ENCODE results near the gene ATXN10. TPM values are rescaled to one million over a fixed set of nuclear protein-coding genes. Genes with fewer than 3 reads are reported as not detected.

Gene ATXN10
- total and polyA plus RNA-seq, 10 of the 15 experiments (the other 5 are each of a cell fraction or from before 2014, with no cell fraction given), result 29.2 to 249 (median 146) TPM

DNA sequence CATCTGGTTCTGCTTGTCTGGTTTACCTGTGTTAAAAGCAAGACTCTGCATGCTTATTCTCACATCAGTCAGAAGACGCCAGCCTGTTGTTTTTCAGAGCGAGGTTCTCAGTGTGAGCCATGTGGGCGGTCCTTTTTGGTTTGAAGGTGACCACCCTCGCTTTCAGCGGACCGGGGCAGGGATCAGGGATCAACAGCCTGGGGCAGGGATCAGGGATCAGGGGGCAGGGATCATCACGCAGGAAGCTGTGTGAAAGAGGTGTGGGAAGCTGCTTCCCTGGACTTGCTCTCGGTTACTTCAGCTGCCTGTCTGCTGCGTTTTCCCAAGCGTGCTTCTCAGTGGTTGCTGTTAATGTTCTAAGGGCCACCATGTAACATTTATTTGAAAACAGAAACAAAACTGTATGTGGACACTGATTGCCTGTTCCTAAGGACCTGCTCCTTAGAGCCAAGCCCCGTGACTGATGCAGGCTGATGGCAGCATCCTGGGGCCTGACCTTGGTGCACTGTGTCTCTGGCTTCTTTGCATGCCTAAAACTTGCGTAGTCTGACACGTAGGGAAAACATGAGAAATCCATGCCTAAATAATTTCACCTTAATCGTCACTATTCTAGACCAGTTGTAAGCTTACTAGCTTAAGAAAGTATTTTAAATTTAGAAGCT lies 146.9 kb downstream of the ATXN10 start (continued):
- TF ChIP-seq, protein P1, sequence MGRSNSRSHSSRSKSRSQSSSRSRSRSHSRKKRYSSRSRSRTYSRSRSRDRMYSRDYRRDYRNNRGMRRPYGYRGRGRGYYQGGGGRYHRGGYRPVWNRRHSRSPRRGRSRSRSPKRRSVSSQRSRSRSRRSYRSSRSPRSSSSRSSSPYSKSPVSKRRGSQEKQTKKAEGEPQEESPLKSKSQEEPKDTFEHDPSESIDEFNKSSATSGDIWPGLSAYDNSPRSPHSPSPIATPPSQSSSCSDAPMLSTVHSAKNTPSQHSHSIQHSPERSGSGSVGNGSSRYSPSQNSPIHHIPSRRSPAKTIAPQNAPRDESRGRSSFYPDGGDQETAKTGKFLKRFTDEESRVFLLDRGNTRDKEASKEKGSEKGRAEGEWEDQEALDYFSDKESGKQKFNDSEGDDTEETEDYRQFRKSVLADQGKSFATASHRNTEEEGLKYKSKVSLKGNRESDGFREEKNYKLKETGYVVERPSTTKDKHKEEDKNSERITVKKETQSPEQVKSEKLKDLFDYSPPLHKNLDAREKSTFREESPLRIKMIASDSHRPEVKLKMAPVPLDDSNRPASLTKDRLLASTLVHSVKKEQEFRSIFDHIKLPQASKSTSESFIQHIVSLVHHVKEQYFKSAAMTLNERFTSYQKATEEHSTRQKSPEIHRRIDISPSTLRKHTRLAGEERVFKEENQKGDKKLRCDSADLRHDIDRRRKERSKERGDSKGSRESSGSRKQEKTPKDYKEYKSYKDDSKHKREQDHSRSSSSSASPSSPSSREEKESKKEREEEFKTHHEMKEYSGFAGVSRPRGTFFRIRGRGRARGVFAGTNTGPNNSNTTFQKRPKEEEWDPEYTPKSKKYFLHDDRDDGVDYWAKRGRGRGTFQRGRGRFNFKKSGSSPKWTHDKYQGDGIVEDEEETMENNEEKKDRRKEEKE (IDR thresholded peaks at IDR 0.05), result no peak
- TF ChIP-seq SREBF2 (IDR thresholded peaks at IDR 0.05; ENCODE audit: low read length) (no peak), HCFC1 (IDR thresholded peaks at IDR 0.05; ENCODE audit: low read length) (no peak), NBN (IDR thresholded peaks at IDR 0.05) (no peak), CEBPB (IDR thresholded peaks at IDR 0.05; ENCODE audit: borderline replicate concordance in 1 of 2, low read depth in 2 of 2, low read length in 2 of 2) (no peak), POLR2AphosphoS2 (IDR thresholded peaks at IDR 0.05; ENCODE audit: low read depth, low read length) (no peak)

DNA sequence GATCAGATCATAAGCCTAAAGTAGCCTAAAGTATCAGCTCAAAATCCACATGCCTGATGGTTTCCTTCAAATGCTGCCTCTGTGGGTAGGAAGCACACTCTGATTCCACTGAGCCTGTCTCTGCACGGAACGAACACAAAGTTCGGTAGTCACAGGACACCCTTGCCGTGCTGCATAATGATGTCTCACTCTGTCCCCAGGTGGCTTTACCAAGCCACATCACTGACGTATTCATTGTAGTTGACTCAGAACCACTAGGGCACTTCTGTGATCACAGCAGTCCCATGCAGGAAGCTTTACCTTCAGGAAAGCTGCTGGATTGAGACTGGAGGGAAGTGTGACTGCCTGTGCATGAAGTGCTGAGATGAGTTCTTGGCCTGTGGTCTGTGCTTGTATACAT lies 147.7 kb downstream of the ATXN10 start:
- H2AFZ ChIP-seq (ENCODE audit: control insufficient read depth, low read depth, low read length), result no peak overlapping the region
- DNase-seq (ENCODE audit: low read depth, low spot score), result no peak
- no peak overlapping the region for H3K4me3 ChIP-seq
- H3K4me1 ChIP-seq (ENCODE audit: control insufficient read depth, insufficient read depth, low read length), result no peaks in the 10 kb centered on the region
- FAIRE-seq, result no peak
- ChIA-PET POLR2A (no interaction called here), CTCF (no interaction called here), RAD21 (ENCODE audit: unreplicated experiment) (no interaction called here), SMC1A (ENCODE audit: uncharacterized antibody, unreplicated experiment) (interaction anchor here (0.7 kb wide), 1 partner anchor 35 kb away, joined by 3 read pairs; no protein-coding TSS in a partner anchor)
- no peaks in the 10 kb centered on the region for H3K9me3 ChIP-seq (replicated peaks; ENCODE audit: control insufficient read depth, insufficient read depth, low read length)
- ATAC-seq, result no peak
- no TSS peak for BruUV-seq (replicated peaks)
- H3K36me3 ChIP-seq (ENCODE audit: control insufficient read depth in 2 of 2, insufficient read depth in 2 of 2, low read length in 1 of 2), result peaks cover 2 to 8% of the 10 kb centered on the region in 2 experiments
- no peaks in the 10 kb centered on the region for H3K27me3 ChIP-seq (replicated peaks in 1 of 2; ENCODE audit: control insufficient read depth in 2 of 2, insufficient read depth in 2 of 2, low read length in 1 of 2)
- no peak overlapping the region for H3K4me2 ChIP-seq (ENCODE audit: control insufficient read depth, insufficient read depth)
- no peak overlapping the region for H3K9ac ChIP-seq (ENCODE audit: control insufficient read depth, insufficient read depth, low read length)
- no peaks in the 10 kb centered on the region for H3K79me2 ChIP-seq (ENCODE audit: control insufficient read depth, insufficient read depth, low read length)
- 98% methylated on average over 5 of the region's 5 CpGs for WGBS (ENCODE audit: insufficient coverage, insufficient replicate concordance, low lambda C conversion rate, missing lambda C conversion rate)
- intact Hi-C loops (cut with micrococcal nuclease; ENCODE audit: unreplicated experiment), result no loop called here
- in situ Hi-C loops (cut with MboI), result no loop called here
- no peaks in the 10 kb centered on the region for H4K20me1 ChIP-seq (ENCODE audit: control insufficient read depth, insufficient read depth)
- no peak overlapping the region for H3K27ac ChIP-seq (ENCODE audit: control insufficient read depth, insufficient read depth)
- TF ChIP-seq ETV6 (conservative IDR thresholded peaks at IDR 0.05 in 1 of 2, IDR thresholded peaks at IDR 0.05 in 1 of 2; ENCODE audit: borderline replicate concordance in 1 of 2, low read depth in 1 of 2) (no peak), RFX5 (IDR thresholded peaks at IDR 0.05; ENCODE audit: low read depth, low read length) (no peak), IKZF1 (conservative IDR thresholded peaks at IDR 0.05) (no peak), TAF1 (IDR thresholded peaks at IDR 0.05; ENCODE audit: borderline replicate concordance, low read depth, low read length) (no peak), GABPA (IDR thresholded peaks at IDR 0.05; ENCODE audit: low read depth) (no peak), USF1 (IDR thresholded peaks at IDR 0.05; ENCODE audit: borderline replicate concordance, extremely low read length, insufficient read depth, low read depth, low read length) (no peak), IRF5 (IDR thresholded peaks at IDR 0.05; ENCODE audit: borderline replicate concordance) (no peak), NFYB (IDR thresholded peaks at IDR 0.05; ENCODE audit: insufficient read depth, low read depth, low read length) (no peak)

Measured in GM12878 (cell line).